ENCODE measurements around the gene ENGASE. TPM values are rescaled to one million over a fixed set of nuclear protein-coding genes. Genes with fewer than 3 reads are reported as not detected.

Gene ENGASE
- total and polyA plus RNA-seq, 2 of the 4 experiments (the other 2 are of a cell fraction) = 3.9 to 12.1 TPM

DNA sequence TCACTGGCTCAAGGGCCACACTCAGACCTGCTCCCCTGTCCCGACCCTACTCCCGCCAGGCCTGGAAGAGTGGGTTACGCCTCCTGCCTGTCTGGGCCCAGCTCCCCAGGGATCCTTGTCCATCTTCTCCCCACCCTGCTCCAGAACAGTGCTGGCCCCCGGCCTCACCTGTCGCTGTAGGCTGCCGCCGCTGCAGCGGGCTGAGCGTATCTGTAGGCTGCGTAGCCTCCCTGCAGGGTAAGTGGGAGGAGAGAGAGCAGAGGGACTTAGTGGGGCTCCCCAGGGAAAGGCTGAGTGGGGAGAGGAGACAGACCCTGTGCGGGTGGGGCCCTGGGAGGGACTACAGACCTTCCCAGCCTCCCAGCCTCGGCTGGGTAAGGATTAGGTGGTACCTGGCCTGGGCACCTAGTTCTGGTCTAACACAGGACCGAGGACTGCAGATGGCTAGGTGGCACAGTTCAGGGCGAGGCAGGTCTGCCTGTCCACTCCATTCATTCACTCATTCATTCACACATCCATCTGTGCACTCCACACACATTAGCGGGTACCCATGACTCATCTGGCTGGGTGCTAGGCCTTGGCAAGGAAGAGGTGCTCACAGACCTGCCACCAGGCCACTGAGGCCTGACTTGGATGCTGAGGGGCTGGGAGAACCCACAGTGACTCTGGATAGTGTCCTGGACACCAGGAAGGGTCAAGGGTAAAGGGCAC is 20.9 kb downstream of the ENGASE start:
- Histone ChIP-seq H4K20me1 (ENCODE audit: insufficient read depth, low read length) (no peaks in the 10 kb centered on the region), H3K9me3 (ENCODE audit: control insufficient read depth, insufficient read depth, low read length) (no peaks in the 10 kb centered on the region), H3K27me3 (ENCODE audit: control insufficient read depth, insufficient read depth, low read length) (peaks cover 59% of the 10 kb centered on the region), H3K4me1 (ENCODE audit: control insufficient read depth, insufficient read depth, low read length) (no peaks in the 10 kb centered on the region), H4K8ac (ENCODE audit: low read depth in 2 of 2, low read length in 2 of 2) (no peak overlapping the region), H4K5ac (ENCODE audit: low read depth, low read length) (no peak overlapping the region), H2BK120ac (ENCODE audit: low read depth, low read length) (no peak overlapping the region), H3K27ac (ENCODE audit: insufficient read depth, low read length) (no peak overlapping the region), H2AK9ac (replicated peaks; ENCODE audit: low read depth, low read length, poor library complexity) (no peak overlapping the region), H3K23ac (ENCODE audit: low read depth, low read length) (no peak overlapping the region), H2BK15ac (ENCODE audit: low read depth, low read length) (no peak overlapping the region), H2BK5ac (ENCODE audit: low read depth, low read length, poor library complexity, severe bottlenecking) (no peak overlapping the region), H4K91ac (ENCODE audit: insufficient read depth, low read depth, low read length) (no peak overlapping the region), H3K9me1 (ENCODE audit: insufficient read depth, low read length) (no peaks in the 10 kb centered on the region), H3K9ac (ENCODE audit: low read depth, low read length) (no peak overlapping the region), H3K56ac (ENCODE audit: extremely low read depth, insufficient read depth, low read length) (no peak overlapping the region), H2AK5ac (ENCODE audit: low read depth, low read length) (no peak overlapping the region), H3K79me1 (ENCODE audit: low read depth in 1 of 2, low read length in 2 of 2) (no peaks in the 10 kb centered on the region), H3K4ac (ENCODE audit: low read depth, low read length) (no peak overlapping the region), H3K36me3 (ENCODE audit: control insufficient read depth, insufficient read depth, low read length) (no peaks in the 10 kb centered on the region), H2BK20ac (ENCODE audit: low read depth, low read length) (no peak overlapping the region), H3K4me3 (ENCODE audit: insufficient read depth, low read depth, low read length) (no peak overlapping the region), H3K18ac (ENCODE audit: low read depth, low read length) (no peak overlapping the region), H3K4me2 (ENCODE audit: low read depth, low read length) (no peak overlapping the region), H2AFZ (replicated peaks; ENCODE audit: low read length, poor library complexity) (peak overlapping the region; percentile 32), H3K14ac (replicated peaks; ENCODE audit: low read depth, low read length) (no peak overlapping the region)
- WGBS, 2 experiments (ENCODE audit: extremely low coverage in 2 of 2, insufficient read length in 1 of 2) = 17% methylated on average over 1 of the region's 15 CpGs; no CpG with 5 or more reads in 1 of the 2 experiments
- in situ Hi-C loops (cut with MboI; ENCODE audit: low sequenced_read_pairs) = loop anchor here (25.0 kb wide), 1 partner anchor 617 kb away; no protein-coding TSS in a partner anchor
- intact Hi-C loops (cut with micrococcal nuclease) = no loop called here
- dilution Hi-C loops (cut with HindIII; ENCODE audit: low sequenced_read_pairs, unreplicated experiment) = no loop called here
- CTCF ChIA-PET = no interaction called here
- TF ChIP-seq NFE2L2 (IDR thresholded peaks at IDR 0.05; ENCODE audit: low read depth, low read length) = no peak
- TF ChIP-seq, protein P1, sequence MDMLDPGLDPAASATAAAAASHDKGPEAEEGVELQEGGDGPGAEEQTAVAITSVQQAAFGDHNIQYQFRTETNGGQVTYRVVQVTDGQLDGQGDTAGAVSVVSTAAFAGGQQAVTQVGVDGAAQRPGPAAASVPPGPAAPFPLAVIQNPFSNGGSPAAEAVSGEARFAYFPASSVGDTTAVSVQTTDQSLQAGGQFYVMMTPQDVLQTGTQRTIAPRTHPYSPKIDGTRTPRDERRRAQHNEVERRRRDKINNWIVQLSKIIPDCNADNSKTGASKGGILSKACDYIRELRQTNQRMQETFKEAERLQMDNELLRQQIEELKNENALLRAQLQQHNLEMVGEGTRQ (IDR thresholded peaks at IDR 0.05; ENCODE audit: low read depth, low read length) = no peak
- no peak for TF ChIP-seq CHD1 (IDR thresholded peaks at IDR 0.05; ENCODE audit: low read depth, low read length)
- TF ChIP-seq, protein P2, sequence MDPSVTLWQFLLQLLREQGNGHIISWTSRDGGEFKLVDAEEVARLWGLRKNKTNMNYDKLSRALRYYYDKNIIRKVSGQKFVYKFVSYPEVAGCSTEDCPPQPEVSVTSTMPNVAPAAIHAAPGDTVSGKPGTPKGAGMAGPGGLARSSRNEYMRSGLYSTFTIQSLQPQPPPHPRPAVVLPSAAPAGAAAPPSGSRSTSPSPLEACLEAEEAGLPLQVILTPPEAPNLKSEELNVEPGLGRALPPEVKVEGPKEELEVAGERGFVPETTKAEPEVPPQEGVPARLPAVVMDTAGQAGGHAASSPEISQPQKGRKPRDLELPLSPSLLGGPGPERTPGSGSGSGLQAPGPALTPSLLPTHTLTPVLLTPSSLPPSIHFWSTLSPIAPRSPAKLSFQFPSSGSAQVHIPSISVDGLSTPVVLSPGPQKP (IDR thresholded peaks at IDR 0.05; ENCODE audit: borderline replicate concordance, low read depth, low read length) = no peak
- no peak for TF ChIP-seq RAD21 (IDR thresholded peaks at IDR 0.05; ENCODE audit: low read length)
- no peak for TF ChIP-seq SMC3 (IDR thresholded peaks at IDR 0.05; ENCODE audit: low read depth, low read length)
- no peak for TF ChIP-seq CEBPB (IDR thresholded peaks at IDR 0.05; ENCODE audit: low read depth, low read length)
- no peak for TF ChIP-seq POLR2A (IDR thresholded peaks at IDR 0.05; ENCODE audit: low read depth, low read length)
- no peak for TF ChIP-seq RFX5 (IDR thresholded peaks at IDR 0.05; ENCODE audit: low read depth, low read length)
- no peak for TF ChIP-seq FOS (IDR thresholded peaks at IDR 0.05; ENCODE audit: low read depth, low read length)
- no peak for TF ChIP-seq BHLHE40 (IDR thresholded peaks at IDR 0.05; ENCODE audit: low read depth, low read length)
- TF ChIP-seq, protein P3, sequence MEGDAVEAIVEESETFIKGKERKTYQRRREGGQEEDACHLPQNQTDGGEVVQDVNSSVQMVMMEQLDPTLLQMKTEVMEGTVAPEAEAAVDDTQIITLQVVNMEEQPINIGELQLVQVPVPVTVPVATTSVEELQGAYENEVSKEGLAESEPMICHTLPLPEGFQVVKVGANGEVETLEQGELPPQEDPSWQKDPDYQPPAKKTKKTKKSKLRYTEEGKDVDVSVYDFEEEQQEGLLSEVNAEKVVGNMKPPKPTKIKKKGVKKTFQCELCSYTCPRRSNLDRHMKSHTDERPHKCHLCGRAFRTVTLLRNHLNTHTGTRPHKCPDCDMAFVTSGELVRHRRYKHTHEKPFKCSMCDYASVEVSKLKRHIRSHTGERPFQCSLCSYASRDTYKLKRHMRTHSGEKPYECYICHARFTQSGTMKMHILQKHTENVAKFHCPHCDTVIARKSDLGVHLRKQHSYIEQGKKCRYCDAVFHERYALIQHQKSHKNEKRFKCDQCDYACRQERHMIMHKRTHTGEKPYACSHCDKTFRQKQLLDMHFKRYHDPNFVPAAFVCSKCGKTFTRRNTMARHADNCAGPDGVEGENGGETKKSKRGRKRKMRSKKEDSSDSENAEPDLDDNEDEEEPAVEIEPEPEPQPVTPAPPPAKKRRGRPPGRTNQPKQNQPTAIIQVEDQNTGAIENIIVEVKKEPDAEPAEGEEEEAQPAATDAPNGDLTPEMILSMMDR (conservative IDR thresholded peaks at IDR 0.05; ENCODE audit: low read depth, low read length) = no peak
- no peak for TF ChIP-seq MAZ (IDR thresholded peaks at IDR 0.05; ENCODE audit: borderline replicate concordance, low read depth, low read length)
- no peak for TF ChIP-seq MAFK (IDR thresholded peaks at IDR 0.05; ENCODE audit: low read depth, low read length)
- BruUV-seq (replicated peaks) = no TSS peak
- POLR2A ChIA-PET (ENCODE audit: unreplicated experiment) = no interaction called here
- no peak for ATAC-seq (ENCODE audit: low read depth)
- no peak for DNase-seq
